Measurements from ENCODE around the gene NLRP3. TPM values are rescaled to one million over a fixed set of nuclear protein-coding genes. Genes with fewer than 3 reads are reported as not detected.
"Not testable (repeated sequence)": the region's sequence is repeated elsewhere in the genome, so short reads cannot be mapped to it uniquely, and the experiment has no call there.

NLRP3 gene
- total RNA-seq, 1 donor from 2014 or later, result 0.09 TPM

DNA sequence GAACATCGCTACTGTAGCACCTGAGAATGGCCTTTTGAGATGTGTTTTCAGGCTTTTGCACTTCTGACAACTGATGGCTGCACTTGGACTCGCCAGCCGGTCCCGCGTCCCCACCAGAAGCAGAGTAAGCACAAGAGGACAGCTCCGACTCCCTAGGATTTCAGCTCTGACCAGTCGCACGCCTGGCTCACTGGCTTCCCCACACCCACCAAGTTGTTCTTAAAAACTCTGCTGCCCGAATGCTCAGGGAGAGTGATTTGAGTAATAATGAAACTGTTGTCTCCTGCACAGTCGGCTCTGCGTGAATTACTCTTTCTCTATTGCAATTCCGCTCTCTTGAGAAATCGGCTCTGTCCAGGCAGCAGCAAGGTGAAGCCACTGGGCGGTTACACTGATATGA lies 40.2 kb upstream of the NLRP3 start:
- no peak overlapping the region for H3K9ac ChIP-seq (ENCODE audit: low read length)

DNA sequence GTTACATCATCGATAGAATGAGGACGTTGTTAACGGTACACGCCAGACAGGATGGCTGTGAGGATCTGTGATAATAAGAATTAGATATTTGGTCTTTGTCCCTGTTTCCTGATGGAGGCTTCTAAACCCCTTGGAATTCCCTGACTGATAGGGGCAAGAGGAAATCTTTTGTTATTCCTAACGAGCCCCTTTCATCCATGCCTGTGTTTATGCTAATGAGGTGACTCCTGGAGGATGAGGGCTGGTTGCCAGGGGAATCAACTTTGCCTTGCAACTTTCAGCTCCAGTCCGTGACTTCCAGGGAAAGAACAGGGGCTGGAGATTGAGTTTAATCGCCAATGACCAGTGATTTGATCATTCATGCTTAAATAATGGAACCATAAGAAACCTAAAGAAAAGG lies 39.3 kb upstream of the NLRP3 start:
- peak overlapping the region; percentile 29 for H3K4me2 ChIP-seq (ENCODE audit: low read length)
- no peak for TF ChIP-seq EZH2 (IDR thresholded peaks at IDR 0.05; ENCODE audit: insufficient read depth, low read length)
- TF ChIP-seq, protein P1, sequence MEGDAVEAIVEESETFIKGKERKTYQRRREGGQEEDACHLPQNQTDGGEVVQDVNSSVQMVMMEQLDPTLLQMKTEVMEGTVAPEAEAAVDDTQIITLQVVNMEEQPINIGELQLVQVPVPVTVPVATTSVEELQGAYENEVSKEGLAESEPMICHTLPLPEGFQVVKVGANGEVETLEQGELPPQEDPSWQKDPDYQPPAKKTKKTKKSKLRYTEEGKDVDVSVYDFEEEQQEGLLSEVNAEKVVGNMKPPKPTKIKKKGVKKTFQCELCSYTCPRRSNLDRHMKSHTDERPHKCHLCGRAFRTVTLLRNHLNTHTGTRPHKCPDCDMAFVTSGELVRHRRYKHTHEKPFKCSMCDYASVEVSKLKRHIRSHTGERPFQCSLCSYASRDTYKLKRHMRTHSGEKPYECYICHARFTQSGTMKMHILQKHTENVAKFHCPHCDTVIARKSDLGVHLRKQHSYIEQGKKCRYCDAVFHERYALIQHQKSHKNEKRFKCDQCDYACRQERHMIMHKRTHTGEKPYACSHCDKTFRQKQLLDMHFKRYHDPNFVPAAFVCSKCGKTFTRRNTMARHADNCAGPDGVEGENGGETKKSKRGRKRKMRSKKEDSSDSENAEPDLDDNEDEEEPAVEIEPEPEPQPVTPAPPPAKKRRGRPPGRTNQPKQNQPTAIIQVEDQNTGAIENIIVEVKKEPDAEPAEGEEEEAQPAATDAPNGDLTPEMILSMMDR (IDR thresholded peaks at IDR 0.05; ENCODE audit: insufficient read depth, low read depth, low read length), result no peak
- H3K27me3 Mint-ChIP-seq (ENCODE audit: low read depth, unreplicated experiment), result peaks cover 13% of the 10 kb centered on the region
- H3K4me1 ChIP-seq (ENCODE audit: insufficient read depth, low read length), result no peaks in the 10 kb centered on the region
- H3K4me1 Mint-ChIP-seq (ENCODE audit: low read depth, unreplicated experiment), result peaks cover 3% of the 10 kb centered on the region
- no peak overlapping the region for H3K9ac ChIP-seq (ENCODE audit: low read length)
- DNase-seq (ENCODE audit: low read depth), result no peak
- no peak overlapping the region for H3K4me3 ChIP-seq (ENCODE audit: insufficient read depth, low read depth, low read length)
- FAIRE-seq, result no peak
- no peaks in the 10 kb centered on the region for H4K20me1 ChIP-seq (ENCODE audit: insufficient read depth, low read length)
- no peaks in the 10 kb centered on the region for H3K79me2 ChIP-seq (ENCODE audit: insufficient read depth, low read length)
- H3K27ac ChIP-seq (ENCODE audit: low read depth, low read length), result no peak overlapping the region
- peak overlapping the region; percentile 14 for H2AFZ ChIP-seq (ENCODE audit: low read depth, low read length)
- no peaks in the 10 kb centered on the region for H3K27me3 ChIP-seq (ENCODE audit: insufficient read depth, low read length)
- H3K9me3 Mint-ChIP-seq (ENCODE audit: unreplicated experiment), result peaks cover 17% of the 10 kb centered on the region
- H3K36me3 ChIP-seq (ENCODE audit: insufficient read depth, low read length), result no peaks in the 10 kb centered on the region
- no peaks in the 10 kb centered on the region for H3K9me3 ChIP-seq (ENCODE audit: insufficient read depth, low read depth, low read length)
- H3K4me3 Mint-ChIP-seq (ENCODE audit: unreplicated experiment), result no peak overlapping the region
- H3K36me3 Mint-ChIP-seq (ENCODE audit: low read depth, unreplicated experiment), result no peaks in the 10 kb centered on the region
- no peak overlapping the region for H3K27ac Mint-ChIP-seq (ENCODE audit: unreplicated experiment)

More for the DNA sequence above, 40.2 kb upstream of the NLRP3 start:
- Histone ChIP-seq H3K4me2 (ENCODE audit: low read length) (no peak overlapping the region), H3K79me2 (ENCODE audit: insufficient read depth, low read length) (no peaks in the 10 kb centered on the region), H3K4me3 (ENCODE audit: insufficient read depth, low read depth, low read length) (no peak overlapping the region), H2AFZ (ENCODE audit: low read depth, low read length) (no peak overlapping the region), H3K9me3 (ENCODE audit: insufficient read depth, low read depth, low read length) (no peaks in the 10 kb centered on the region), H3K36me3 (ENCODE audit: insufficient read depth, low read length) (no peaks in the 10 kb centered on the region), H3K4me1 (ENCODE audit: insufficient read depth, low read length) (peaks cover 4% of the 10 kb centered on the region), H3K27me3 (ENCODE audit: insufficient read depth, low read length) (no peaks in the 10 kb centered on the region), H4K20me1 (ENCODE audit: insufficient read depth, low read length) (no peaks in the 10 kb centered on the region), H3K27ac (ENCODE audit: low read depth, low read length) (no peak overlapping the region)
- Mint-ChIP-seq H3K4me1 (ENCODE audit: low read depth, unreplicated experiment) (peaks cover 5% of the 10 kb centered on the region), H3K36me3 (ENCODE audit: low read depth, unreplicated experiment) (no peaks in the 10 kb centered on the region), H3K27ac (ENCODE audit: unreplicated experiment) (no peak overlapping the region), H3K27me3 (ENCODE audit: low read depth, unreplicated experiment) (peaks cover 13% of the 10 kb centered on the region), H3K9me3 (ENCODE audit: unreplicated experiment) (peaks cover 17% of the 10 kb centered on the region), H3K4me3 (ENCODE audit: unreplicated experiment) (no peak overlapping the region)
- TF ChIP-seq, protein P1 (IDR thresholded peaks at IDR 0.05; ENCODE audit: insufficient read depth, low read depth, low read length), result no peak
- no peak for TF ChIP-seq EZH2 (IDR thresholded peaks at IDR 0.05; ENCODE audit: insufficient read depth, low read length)
- FAIRE-seq, result no peak
- DNase-seq (ENCODE audit: low read depth), result no peak

DNA sequence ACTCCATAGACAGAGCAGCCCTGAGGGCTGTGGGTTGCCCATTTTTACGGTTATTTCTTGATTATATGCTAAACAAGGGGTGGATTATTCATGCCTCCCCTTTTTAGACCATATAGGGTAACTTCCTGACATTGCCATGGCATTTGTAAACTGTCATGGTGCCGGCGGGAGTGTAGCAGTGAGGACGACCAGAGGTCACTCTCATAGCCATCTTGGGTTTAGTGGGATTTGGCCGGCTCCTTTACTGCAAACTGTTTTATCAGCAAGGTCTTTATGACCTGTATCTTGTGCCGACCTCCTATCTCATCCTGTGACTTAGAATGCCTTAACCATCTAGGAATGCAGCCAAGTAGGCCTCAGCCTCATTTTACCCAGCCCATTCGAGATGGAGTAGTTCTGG lies 38.3 kb upstream of the NLRP3 start:
- not testable (repeated sequence) for H3K4me1 Mint-ChIP-seq (ENCODE audit: low read depth, unreplicated experiment); H3K9ac ChIP-seq (ENCODE audit: low read length); H3K27me3 ChIP-seq (ENCODE audit: insufficient read depth, low read length); H3K27ac ChIP-seq (ENCODE audit: low read depth, low read length); H3K4me3 ChIP-seq (ENCODE audit: insufficient read depth, low read depth, low read length); H3K4me3 Mint-ChIP-seq (ENCODE audit: unreplicated experiment); FAIRE-seq; H3K4me1 ChIP-seq (ENCODE audit: insufficient read depth, low read length); H2AFZ ChIP-seq (ENCODE audit: low read depth, low read length); H3K36me3 Mint-ChIP-seq (ENCODE audit: low read depth, unreplicated experiment); H3K4me2 ChIP-seq (ENCODE audit: low read length); H3K9me3 ChIP-seq (ENCODE audit: insufficient read depth, low read depth, low read length); H3K79me2 ChIP-seq (ENCODE audit: insufficient read depth, low read length); DNase-seq (ENCODE audit: low read depth); H3K27ac Mint-ChIP-seq (ENCODE audit: unreplicated experiment); H4K20me1 ChIP-seq (ENCODE audit: insufficient read depth, low read length); H3K36me3 ChIP-seq (ENCODE audit: insufficient read depth, low read length)
- H3K9me3 Mint-ChIP-seq (ENCODE audit: unreplicated experiment), result peaks cover 17% of the 10 kb centered on the region
- peaks cover 13% of the 10 kb centered on the region for H3K27me3 Mint-ChIP-seq (ENCODE audit: low read depth, unreplicated experiment)
